DND-41 (cell line): Measurements from ENCODE around the gene EDIL3.

Experiments used
- ATAC-seq: fragments of 200-7000 bp; cut with Tn5 transposase; 3 replicates; pipeline ENCODE4 v1.9.1; 2021; ENCODE audit warnings: low read depth; ENCODE audit not compliant: insufficient read depth
- DNase-seq: peaks from one replicate; pipeline ENCODE4 v3.0.0-alpha.2; 2020
- H2AFZ ChIP-seq: 2 replicates; pipeline ENCODE4 v1.6.0; 2012; ENCODE audit warnings: low read depth, low read length
- H3K27ac ChIP-seq: 2 replicates; pipeline ENCODE4 v1.5.1; 2012; ENCODE audit warnings: low read length, inconsistent platforms
- H3K27me3 ChIP-seq: fragments of 200-600 bp; sonication (generic); 2 replicates; pipeline ENCODE4 v1.6.0; 2012; ENCODE audit warnings: low read length, mild to moderate bottlenecking, inconsistent platforms; ENCODE audit not compliant: insufficient read depth, poor library complexity
- H3K36me3 ChIP-seq: 2 replicates; pipeline ENCODE4 v1.5.1; 2012; ENCODE audit warnings: low read length, inconsistent platforms; ENCODE audit not compliant: insufficient read depth
- H3K4me1 ChIP-seq: 2 replicates; pipeline ENCODE4 v1.5.1; 2012; ENCODE audit warnings: mild to moderate bottlenecking, low read length; ENCODE audit not compliant: insufficient read depth
- H3K4me2 ChIP-seq: 2 replicates; pipeline ENCODE4 v1.6.0; 2012; ENCODE audit warnings: mild to moderate bottlenecking, moderate library complexity, low read length, inconsistent platforms; ENCODE audit not compliant: insufficient read depth
- H3K4me3 ChIP-seq, 2 experiments: fragments of 200-600 bp in 1 of 2; shearing (Covaris generic) in 1 of 2; 2 replicates each; pipeline ENCODE4 v1.5.1; 2012 to 2016; ENCODE audit warnings: inconsistent platforms in 2 of 2, low read length in 2 of 2, mild to moderate bottlenecking in 2 of 2, low read depth in 1 of 2, moderate library complexity in 1 of 2
- H3K79me2 ChIP-seq: 2 replicates; pipeline ENCODE4 v1.6.0; 2012; ENCODE audit warnings: low read length, inconsistent platforms; ENCODE audit not compliant: insufficient read depth
- H3K9ac ChIP-seq: 2 replicates; pipeline ENCODE4 v1.6.0; 2012; ENCODE audit warnings: low read depth, mild to moderate bottlenecking, inconsistent platforms, low read length, moderate library complexity
- H3K9me3 ChIP-seq: 2 replicates; pipeline ENCODE4 v1.5.1; 2012; ENCODE audit warnings: low read length, moderate library complexity, mild to moderate bottlenecking, inconsistent platforms; ENCODE audit not compliant: insufficient read depth, severe bottlenecking
- H4K20me1 ChIP-seq: 2 replicates; pipeline ENCODE4 v1.6.0; 2012; ENCODE audit warnings: low read length; ENCODE audit not compliant: insufficient read depth
- CTCF ChIP-seq: IDR thresholded peaks from 2 replicates; pipeline ENCODE4 v1.5.1; 2012; ENCODE audit warnings: borderline replicate concordance, low read length, moderate library complexity, mild to moderate bottlenecking; ENCODE audit not compliant: poor library complexity, severe bottlenecking; ENCODE audit errors: extremely low read depth
- EZH2 ChIP-seq: IDR thresholded peaks from 3 replicates; pipeline ENCODE4 v1.6.1; 2012; ENCODE audit warnings: borderline replicate concordance, low read depth, mild to moderate bottlenecking, moderate library complexity, low read length, inconsistent platforms; ENCODE audit not compliant: severe bottlenecking

Gene EDIL3

GRCh38 chr5:84272771-84273516, 111.7 kb downstream of the EDIL3 start:
- no peaks in the 10 kb centered on the region for H3K4me1 ChIP-seq
- H3K9me3 ChIP-seq = no peaks in the 10 kb centered on the region
- ATAC-seq = no peak
- H3K9ac ChIP-seq = no peak overlapping the region
- no peak for DNase-seq
- no peak for TF ChIP-seq EZH2
- no peak overlapping the region for H3K4me2 ChIP-seq
- H3K27me3 ChIP-seq = no peaks in the 10 kb centered on the region
- H3K4me3 ChIP-seq = no peak overlapping the region
- H3K79me2 ChIP-seq = no peaks in the 10 kb centered on the region
- H3K27ac ChIP-seq = no peak overlapping the region
- no peaks in the 10 kb centered on the region for H3K36me3 ChIP-seq
- H2AFZ ChIP-seq = no peak overlapping the region
- no peaks in the 10 kb centered on the region for H4K20me1 ChIP-seq

- Histone ChIP-seq H3K9me3 (no peaks in the 10 kb centered on the region), H3K27ac (no peak overlapping the region), H3K4me1 (no peaks in the 10 kb centered on the region), H2AFZ (no peak overlapping the region), H3K79me2 (no peaks in the 10 kb centered on the region), H3K36me3 (no peaks in the 10 kb centered on the region), H3K27me3 (no peaks in the 10 kb centered on the region), H3K4me3 (no peak overlapping the region), H3K9ac (no peak overlapping the region), H3K4me2 (no peak overlapping the region), H4K20me1 (no peaks in the 10 kb centered on the region)
- DNase-seq (no peak), ATAC-seq (no peak)
- TF ChIP-seq EZH2 (no peak), CTCF (no peak)
Observed at GRCh38 chr5:84265739-84266550, 118.7 kb downstream of the EDIL3 start.

GRCh38 chr5:84265130-84265529, 119.5 kb downstream of the EDIL3 start:
- H3K9me3 ChIP-seq = no peaks in the 10 kb centered on the region

More at GRCh38 chr5:84265130-84265529, 119.5 kb downstream of the EDIL3 start:
- no peak overlapping the region for H3K4me3 ChIP-seq
- ATAC-seq = no peak
- no peak overlapping the region for H3K27ac ChIP-seq
- H3K27me3 ChIP-seq = no peaks in the 10 kb centered on the region
- no peak for DNase-seq
- no peak for TF ChIP-seq CTCF
- TF ChIP-seq EZH2 = no peak
- no peak overlapping the region for H3K9ac ChIP-seq
- H3K4me1 ChIP-seq = no peaks in the 10 kb centered on the region
- no peaks in the 10 kb centered on the region for H3K79me2 ChIP-seq
- H3K4me2 ChIP-seq = no peak overlapping the region
- H4K20me1 ChIP-seq = no peaks in the 10 kb centered on the region
- H3K36me3 ChIP-seq = no peaks in the 10 kb centered on the region
- H2AFZ ChIP-seq = no peak overlapping the region
